Measurements from ENCODE around the gene TRIM42.

DNA sequence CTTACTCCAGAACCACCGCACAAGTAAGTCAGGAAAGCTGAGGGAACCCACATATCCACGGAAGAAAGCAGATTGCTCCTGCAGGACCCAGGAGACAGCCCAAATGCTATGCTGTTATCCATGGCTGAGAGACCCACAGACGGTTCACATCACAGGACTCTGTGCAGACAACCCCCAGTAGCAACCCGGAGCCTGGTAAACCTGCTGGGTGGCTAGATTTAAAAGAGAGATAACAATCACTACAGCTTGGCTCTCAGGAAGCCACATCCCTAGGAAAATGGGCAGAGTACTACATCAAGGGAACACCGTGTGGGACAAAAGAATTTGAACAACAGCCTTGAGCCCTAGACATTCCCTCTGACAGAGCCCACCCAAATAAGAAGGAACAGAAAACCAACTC is 13.8 kb upstream of the TRIM42 start:
- TF ChIP-seq MYC (IDR thresholded peaks at IDR 0.05; ENCODE audit: borderline replicate concordance, low read length) (no peak), NFE2L2 (conservative IDR thresholded peaks at IDR 0.05; ENCODE audit: low read length) (no peak), ESRRA (IDR thresholded peaks at IDR 0.05; ENCODE audit: borderline replicate concordance, low read length) (no peak), CEBPB (IDR thresholded peaks at IDR 0.05) (no peak), RCOR1 (IDR thresholded peaks at IDR 0.05; ENCODE audit: low read depth, low read length) (no peak), JUN (IDR thresholded peaks at IDR 0.05) (no peak), RARB (CRISPR knock-in tag; IDR thresholded peaks at IDR 0.05) (no peak), POLR2A (IDR thresholded peaks at IDR 0.05; ENCODE audit: low read length) (no peak)
- TF ChIP-seq, protein P1, sequence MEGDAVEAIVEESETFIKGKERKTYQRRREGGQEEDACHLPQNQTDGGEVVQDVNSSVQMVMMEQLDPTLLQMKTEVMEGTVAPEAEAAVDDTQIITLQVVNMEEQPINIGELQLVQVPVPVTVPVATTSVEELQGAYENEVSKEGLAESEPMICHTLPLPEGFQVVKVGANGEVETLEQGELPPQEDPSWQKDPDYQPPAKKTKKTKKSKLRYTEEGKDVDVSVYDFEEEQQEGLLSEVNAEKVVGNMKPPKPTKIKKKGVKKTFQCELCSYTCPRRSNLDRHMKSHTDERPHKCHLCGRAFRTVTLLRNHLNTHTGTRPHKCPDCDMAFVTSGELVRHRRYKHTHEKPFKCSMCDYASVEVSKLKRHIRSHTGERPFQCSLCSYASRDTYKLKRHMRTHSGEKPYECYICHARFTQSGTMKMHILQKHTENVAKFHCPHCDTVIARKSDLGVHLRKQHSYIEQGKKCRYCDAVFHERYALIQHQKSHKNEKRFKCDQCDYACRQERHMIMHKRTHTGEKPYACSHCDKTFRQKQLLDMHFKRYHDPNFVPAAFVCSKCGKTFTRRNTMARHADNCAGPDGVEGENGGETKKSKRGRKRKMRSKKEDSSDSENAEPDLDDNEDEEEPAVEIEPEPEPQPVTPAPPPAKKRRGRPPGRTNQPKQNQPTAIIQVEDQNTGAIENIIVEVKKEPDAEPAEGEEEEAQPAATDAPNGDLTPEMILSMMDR (IDR thresholded peaks at IDR 0.05): no peak
- TF ChIP-seq, protein P2, sequence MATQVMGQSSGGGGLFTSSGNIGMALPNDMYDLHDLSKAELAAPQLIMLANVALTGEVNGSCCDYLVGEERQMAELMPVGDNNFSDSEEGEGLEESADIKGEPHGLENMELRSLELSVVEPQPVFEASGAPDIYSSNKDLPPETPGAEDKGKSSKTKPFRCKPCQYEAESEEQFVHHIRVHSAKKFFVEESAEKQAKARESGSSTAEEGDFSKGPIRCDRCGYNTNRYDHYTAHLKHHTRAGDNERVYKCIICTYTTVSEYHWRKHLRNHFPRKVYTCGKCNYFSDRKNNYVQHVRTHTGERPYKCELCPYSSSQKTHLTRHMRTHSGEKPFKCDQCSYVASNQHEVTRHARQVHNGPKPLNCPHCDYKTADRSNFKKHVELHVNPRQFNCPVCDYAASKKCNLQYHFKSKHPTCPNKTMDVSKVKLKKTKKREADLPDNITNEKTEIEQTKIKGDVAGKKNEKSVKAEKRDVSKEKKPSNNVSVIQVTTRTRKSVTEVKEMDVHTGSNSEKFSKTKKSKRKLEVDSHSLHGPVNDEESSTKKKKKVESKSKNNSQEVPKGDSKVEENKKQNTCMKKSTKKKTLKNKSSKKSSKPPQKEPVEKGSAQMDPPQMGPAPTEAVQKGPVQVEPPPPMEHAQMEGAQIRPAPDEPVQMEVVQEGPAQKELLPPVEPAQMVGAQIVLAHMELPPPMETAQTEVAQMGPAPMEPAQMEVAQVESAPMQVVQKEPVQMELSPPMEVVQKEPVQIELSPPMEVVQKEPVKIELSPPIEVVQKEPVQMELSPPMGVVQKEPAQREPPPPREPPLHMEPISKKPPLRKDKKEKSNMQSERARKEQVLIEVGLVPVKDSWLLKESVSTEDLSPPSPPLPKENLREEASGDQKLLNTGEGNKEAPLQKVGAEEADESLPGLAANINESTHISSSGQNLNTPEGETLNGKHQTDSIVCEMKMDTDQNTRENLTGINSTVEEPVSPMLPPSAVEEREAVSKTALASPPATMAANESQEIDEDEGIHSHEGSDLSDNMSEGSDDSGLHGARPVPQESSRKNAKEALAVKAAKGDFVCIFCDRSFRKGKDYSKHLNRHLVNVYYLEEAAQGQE (IDR thresholded peaks at IDR 0.05): no peak
